ENCODE data around the gene TIMM9.

DNA sequence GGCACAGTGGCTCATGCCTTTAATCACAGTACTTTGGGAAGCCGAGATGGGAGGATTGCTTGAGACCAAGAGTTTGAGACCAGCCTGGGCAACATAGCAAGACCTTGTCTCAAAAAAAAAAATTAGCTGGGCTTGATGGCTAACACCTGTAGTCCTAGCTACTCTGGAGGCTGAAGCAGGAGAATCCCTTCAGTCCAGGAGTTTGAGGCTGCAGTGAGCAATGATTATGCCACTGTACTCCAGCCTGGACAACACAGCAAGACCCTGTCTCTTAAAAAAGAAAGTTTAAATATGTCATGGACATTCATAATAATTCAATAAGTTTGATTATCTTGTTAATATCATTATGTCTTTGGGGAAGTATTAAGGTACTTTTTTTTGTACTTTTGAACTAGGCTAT, 39.1 kb upstream of the TIMM9 start:
- TF ChIP-seq EZH2phosphoT487 (IDR thresholded peaks at IDR 0.05; ENCODE audit: insufficient read depth, low read depth): no peak
- no peak for TF ChIP-seq EZH2 (IDR thresholded peaks at IDR 0.05; ENCODE audit: insufficient read depth, poor library complexity, severe bottlenecking)
